Brain microvascular endothelial cell (primary cell): Measurements from ENCODE around the gene CEP89.

Source experiments
- DNase-seq: peaks from one replicate; pipeline ENCODE4 v3.0.0-alpha.2; 2020
- H3K27ac ChIP-seq: fragments of 250-450 bp; sonication (Bioruptor Pico); 2 replicates; pipeline ENCODE4 v1.5.1; 2020; ENCODE audit warnings: mild to moderate bottlenecking, moderate library complexity
- H3K27me3 ChIP-seq: fragments of 250-450 bp; sonication (Bioruptor Pico); replicated peaks from 2 replicates; pipeline ENCODE4 v1.5.1; 2020; ENCODE audit warnings: mild to moderate bottlenecking
- H3K36me3 ChIP-seq: fragments of 250-450 bp; sonication (Bioruptor Pico); replicated peaks from 2 replicates; pipeline ENCODE4 v1.5.1; 2020; ENCODE audit warnings: mild to moderate bottlenecking
- H3K4me3 ChIP-seq: 2 replicates; pipeline ENCODE4 v1.5.1; 2011; ENCODE audit warnings: low read depth, mild to moderate bottlenecking, control low read depth, low read length, moderate library complexity
- CTCF ChIP-seq: IDR thresholded peaks from 2 replicates; pipeline ENCODE4 v1.5.1; 2011; ENCODE audit warnings: low read depth, mild to moderate bottlenecking, moderate library complexity, low read length, control low read depth, inconsistent platforms; ENCODE audit errors: missing control alignments
- in situ Hi-C: cut with HindIII; loops from 2 replicates; pipeline ENCODE4 v1.10.0; 2017; ENCODE audit warnings: low sequenced_read_pairs, low pct_ligation_motif_present

CEP89 gene

GRCh38 chr19:32910874-32911273 is 60.9 kb downstream of the CEP89 start:
- Histone ChIP-seq H3K4me3 (no peak overlapping the region), H3K36me3 (peaks cover 7% of the 10 kb centered on the region), H3K27me3 (no peaks in the 10 kb centered on the region), H3K27ac (no peak overlapping the region)
- in situ Hi-C loops: no loop called here
- no peak for DNase-seq
- no peak for TF ChIP-seq CTCF

DNA sequence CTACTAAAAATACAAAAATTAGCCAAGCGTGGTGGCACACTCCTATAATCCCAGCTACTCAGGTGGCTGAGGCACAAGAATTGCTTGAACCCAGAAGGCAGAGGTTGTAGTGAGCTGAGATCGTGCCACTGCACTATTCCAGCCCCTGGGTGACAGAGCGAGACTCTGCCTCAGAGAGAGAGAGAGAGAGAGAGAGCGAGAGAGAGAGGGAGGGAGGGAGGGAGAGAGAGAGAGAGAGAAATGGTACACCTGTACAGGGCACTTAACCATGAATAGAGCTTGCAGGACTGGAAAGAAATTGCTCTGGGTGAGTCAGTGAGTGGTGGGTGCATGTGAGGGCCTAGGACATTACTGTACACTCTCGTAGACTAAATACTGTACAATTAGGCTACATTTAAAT is 61.7 kb downstream of the CEP89 start:
- in situ Hi-C loops: no loop called here
- no peak for TF ChIP-seq CTCF
- no peak for DNase-seq
- Histone ChIP-seq H3K36me3 (peaks cover 7% of the 10 kb centered on the region), H3K27me3 (no peaks in the 10 kb centered on the region), H3K4me3 (no peak overlapping the region), H3K27ac (no peak overlapping the region)

GRCh38 chr19:32909257-32909656 is 62.5 kb downstream of the CEP89 start:
- in situ Hi-C loops: no loop called here
- Histone ChIP-seq H3K4me3 (no peak overlapping the region), H3K27ac (no peak overlapping the region), H3K27me3 (no peaks in the 10 kb centered on the region), H3K36me3 (peaks cover 5% of the 10 kb centered on the region)
- no peak for TF ChIP-seq CTCF
- no peak for DNase-seq

DNA sequence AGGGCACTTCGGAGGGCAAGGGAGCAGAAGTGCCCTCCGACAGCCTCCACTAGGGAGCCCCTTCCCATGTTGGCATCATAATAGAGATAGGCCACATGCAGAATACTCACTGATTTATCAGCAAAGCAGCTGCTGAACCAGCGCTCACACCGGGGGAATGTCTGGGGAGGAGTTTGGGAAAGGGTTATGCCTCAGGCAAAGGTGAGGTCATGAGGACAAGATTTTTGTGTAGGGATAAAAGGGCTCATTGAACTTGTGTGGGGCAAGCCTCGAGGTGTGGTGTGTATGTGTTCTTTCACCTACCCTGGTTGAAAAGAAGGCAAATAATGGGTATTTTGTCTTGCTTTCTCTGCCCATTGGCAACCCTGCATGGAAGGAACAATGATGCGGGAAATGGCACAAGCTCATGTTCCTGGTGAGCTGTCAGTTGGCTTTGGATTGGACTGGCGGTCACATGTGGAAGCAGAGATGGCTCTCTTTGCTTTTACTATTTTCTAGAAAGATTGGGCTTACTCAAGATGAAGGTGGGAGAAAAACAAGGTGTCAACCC is 63.0 kb downstream of the CEP89 start:
- no peak for TF ChIP-seq CTCF
- Histone ChIP-seq H3K27ac (no peak overlapping the region), H3K36me3 (peaks cover 5% of the 10 kb centered on the region), H3K4me3 (no peak overlapping the region), H3K27me3 (no peaks in the 10 kb centered on the region)
- no peak for DNase-seq
- in situ Hi-C loops: no loop called here

DNA sequence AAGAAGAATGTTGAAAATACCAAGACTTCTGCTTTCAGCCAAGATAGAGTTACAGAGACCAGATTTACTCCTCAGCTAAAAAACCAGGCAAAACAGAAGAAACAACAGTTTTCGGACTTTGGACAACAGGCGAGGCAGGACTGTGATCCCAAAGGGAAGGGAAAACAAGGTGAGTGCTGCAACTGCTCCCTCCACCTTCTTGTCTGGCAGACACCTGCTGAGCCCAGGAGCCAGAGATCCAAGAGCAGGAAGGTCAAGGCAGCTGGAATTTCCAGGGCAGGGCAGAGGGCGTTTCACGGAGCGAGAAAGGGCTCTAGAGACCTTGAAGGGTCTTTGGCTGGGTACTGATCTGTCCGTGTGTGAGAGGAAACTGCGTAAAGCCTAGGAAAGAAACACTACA is 69.3 kb downstream of the CEP89 start:
- H3K27me3 ChIP-seq: no peaks in the 10 kb centered on the region
- in situ Hi-C loops: no loop called here
- H3K4me3 ChIP-seq: no peak overlapping the region
- DNase-seq: no peak
- peaks cover 2% of the 10 kb centered on the region for H3K36me3 ChIP-seq
- no peak overlapping the region for H3K27ac ChIP-seq
- no peak for TF ChIP-seq CTCF

DNA sequence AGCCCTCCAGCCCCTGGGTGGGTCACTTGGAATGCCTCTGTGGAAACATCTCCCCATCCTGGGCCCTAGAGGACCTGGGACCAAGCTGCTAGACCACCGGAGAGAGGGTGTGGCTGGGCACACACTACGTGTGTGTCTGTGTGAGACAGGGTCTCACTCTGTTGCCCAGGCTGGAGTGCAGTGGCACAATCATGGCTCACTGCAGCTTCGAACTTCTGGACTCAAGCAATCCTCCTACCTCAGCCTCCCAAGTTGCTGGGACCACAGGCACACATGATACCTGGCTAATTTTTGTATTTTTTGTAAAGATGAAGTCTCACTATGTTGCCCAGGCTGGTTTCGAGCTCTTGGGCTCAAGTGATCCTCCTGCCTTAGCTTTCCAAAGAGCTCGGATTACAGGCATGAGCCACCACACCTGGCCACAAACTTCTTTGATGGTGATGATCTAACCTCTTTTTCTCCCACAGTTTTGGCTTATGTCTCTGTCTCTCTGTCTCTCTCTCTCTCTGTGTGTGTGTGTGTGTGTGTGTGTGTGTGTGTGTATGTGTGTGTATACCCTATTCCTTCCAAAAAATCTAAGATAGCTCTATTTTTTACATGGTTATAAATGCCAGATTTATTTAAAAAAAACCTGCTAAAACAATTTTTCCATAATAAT is 70.1 kb downstream of the CEP89 start:
- H3K27me3 ChIP-seq: no peaks in the 10 kb centered on the region
- TF ChIP-seq CTCF: no peak
- H3K4me3 ChIP-seq: no peak overlapping the region
- H3K36me3 ChIP-seq: peaks cover 2% of the 10 kb centered on the region
- H3K27ac ChIP-seq: no peak overlapping the region
- in situ Hi-C loops: no loop called here
- DNase-seq: no peak
